ENCODE results near the gene CDCA8. TPM values are rescaled to one million over a fixed set of nuclear protein-coding genes. Genes with fewer than 3 reads are reported as not detected.

The CDCA8 gene
- total and polyA plus RNA-seq, 2 of the 4 experiments (the other 2 are of a cell fraction): 5.9 to 25.7 TPM

DNA sequence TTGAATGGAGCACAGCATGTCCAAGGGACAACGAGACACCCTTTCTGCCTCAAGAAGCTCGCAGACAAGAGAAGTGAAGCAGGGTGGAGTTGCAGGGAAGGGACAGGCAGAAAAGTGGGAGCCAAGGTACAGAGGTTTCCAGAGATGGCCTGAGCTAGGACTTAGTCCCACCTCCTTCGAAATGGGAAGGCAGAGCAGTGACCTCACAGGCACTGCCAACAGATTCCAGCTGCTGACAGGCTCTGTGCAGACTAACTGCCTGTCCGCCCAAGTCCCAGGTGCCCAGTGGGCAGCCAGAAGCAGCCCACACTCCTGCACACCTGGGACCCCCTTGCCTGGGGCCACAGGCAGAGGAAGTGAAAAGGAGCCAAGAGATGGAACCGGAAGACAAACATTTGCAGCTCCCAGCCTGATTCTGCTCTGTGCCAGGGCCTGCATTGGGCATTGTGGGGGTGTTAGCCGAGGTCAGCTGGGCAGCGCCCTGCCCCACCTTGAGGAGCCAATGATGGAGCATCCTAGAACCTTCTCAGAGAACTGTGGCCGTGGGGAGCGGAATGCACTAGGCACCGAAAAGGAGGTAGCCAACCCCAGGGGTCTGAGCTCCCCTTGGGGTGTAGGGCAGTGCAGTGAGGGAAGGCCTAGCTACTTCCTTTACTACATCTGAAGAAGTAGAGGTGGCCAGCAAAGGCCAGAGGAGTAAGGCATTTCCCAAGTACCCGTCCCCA lies 30.1 kb upstream of the CDCA8 start:
- ATAC-seq (ENCODE audit: low read depth) (no peak), DNase-seq (no peak)
- Histone ChIP-seq H3K18ac (ENCODE audit: low read depth, low read length) (no peak overlapping the region), H2BK15ac (ENCODE audit: low read depth, low read length) (no peak overlapping the region), H3K23ac (ENCODE audit: low read depth, low read length) (no peak overlapping the region), H4K91ac (ENCODE audit: insufficient read depth, low read depth, low read length) (no peak overlapping the region), H3K4me2 (ENCODE audit: low read depth, low read length) (no peak overlapping the region), H3K9ac (ENCODE audit: low read depth, low read length) (no peak overlapping the region), H3K9me3 (ENCODE audit: control insufficient read depth, insufficient read depth, low read length) (no peaks in the 10 kb centered on the region), H3K4me3 (ENCODE audit: insufficient read depth, low read depth, low read length) (no peak overlapping the region), H2BK120ac (ENCODE audit: low read depth, low read length) (no peak overlapping the region), H3K36me3 (ENCODE audit: control insufficient read depth, insufficient read depth, low read length) (no peaks in the 10 kb centered on the region), H3K27ac (ENCODE audit: insufficient read depth, low read length) (no peak overlapping the region), H3K4me1 (ENCODE audit: control insufficient read depth, insufficient read depth, low read length) (no peaks in the 10 kb centered on the region), H3K4ac (ENCODE audit: low read depth, low read length) (no peak overlapping the region), H4K8ac (ENCODE audit: low read depth in 2 of 2, low read length in 2 of 2) (no peak overlapping the region), H2AFZ (replicated peaks; ENCODE audit: low read length, poor library complexity) (no peak overlapping the region), H2AK9ac (replicated peaks; ENCODE audit: low read depth, low read length, poor library complexity) (no peak overlapping the region), H3K27me3 (ENCODE audit: control insufficient read depth, insufficient read depth, low read length) (peaks cover 48% of the 10 kb centered on the region), H3K56ac (ENCODE audit: extremely low read depth, insufficient read depth, low read length) (no peak overlapping the region), H4K5ac (ENCODE audit: low read depth, low read length) (no peak overlapping the region), H2BK5ac (ENCODE audit: low read depth, low read length, poor library complexity, severe bottlenecking) (no peak overlapping the region), H3K9me1 (ENCODE audit: insufficient read depth, low read length) (no peaks in the 10 kb centered on the region), H4K20me1 (ENCODE audit: insufficient read depth, low read length) (no peaks in the 10 kb centered on the region), H3K14ac (replicated peaks; ENCODE audit: low read depth, low read length) (no peak overlapping the region), H3K79me1 (ENCODE audit: low read depth in 1 of 2, low read length in 2 of 2) (no peaks in the 10 kb centered on the region), H2BK20ac (ENCODE audit: low read depth, low read length) (no peak overlapping the region), H2AK5ac (ENCODE audit: low read depth, low read length) (no peak overlapping the region)
- POLR2A ChIA-PET (ENCODE audit: unreplicated experiment): no interaction called here
- intact Hi-C loops (cut with micrococcal nuclease) (no loop called here), in situ Hi-C loops (cut with MboI; ENCODE audit: low sequenced_read_pairs) (no loop called here), dilution Hi-C loops (cut with HindIII; ENCODE audit: low sequenced_read_pairs, unreplicated experiment) (no loop called here)
- no peak for TF ChIP-seq SMC3 (IDR thresholded peaks at IDR 0.05; ENCODE audit: low read depth, low read length)
- no peak for TF ChIP-seq CEBPB (IDR thresholded peaks at IDR 0.05; ENCODE audit: low read depth, low read length)
- no peak for TF ChIP-seq FOS (IDR thresholded peaks at IDR 0.05; ENCODE audit: low read depth, low read length)
- TF ChIP-seq RFX5 (IDR thresholded peaks at IDR 0.05; ENCODE audit: low read depth, low read length): no peak
- no peak for TF ChIP-seq POLR2A (IDR thresholded peaks at IDR 0.05; ENCODE audit: low read depth, low read length)
- TF ChIP-seq, protein P1, sequence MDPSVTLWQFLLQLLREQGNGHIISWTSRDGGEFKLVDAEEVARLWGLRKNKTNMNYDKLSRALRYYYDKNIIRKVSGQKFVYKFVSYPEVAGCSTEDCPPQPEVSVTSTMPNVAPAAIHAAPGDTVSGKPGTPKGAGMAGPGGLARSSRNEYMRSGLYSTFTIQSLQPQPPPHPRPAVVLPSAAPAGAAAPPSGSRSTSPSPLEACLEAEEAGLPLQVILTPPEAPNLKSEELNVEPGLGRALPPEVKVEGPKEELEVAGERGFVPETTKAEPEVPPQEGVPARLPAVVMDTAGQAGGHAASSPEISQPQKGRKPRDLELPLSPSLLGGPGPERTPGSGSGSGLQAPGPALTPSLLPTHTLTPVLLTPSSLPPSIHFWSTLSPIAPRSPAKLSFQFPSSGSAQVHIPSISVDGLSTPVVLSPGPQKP (IDR thresholded peaks at IDR 0.05; ENCODE audit: borderline replicate concordance, low read depth, low read length): no peak
- TF ChIP-seq NFE2L2 (IDR thresholded peaks at IDR 0.05; ENCODE audit: low read depth, low read length): no peak
- TF ChIP-seq, protein P2, sequence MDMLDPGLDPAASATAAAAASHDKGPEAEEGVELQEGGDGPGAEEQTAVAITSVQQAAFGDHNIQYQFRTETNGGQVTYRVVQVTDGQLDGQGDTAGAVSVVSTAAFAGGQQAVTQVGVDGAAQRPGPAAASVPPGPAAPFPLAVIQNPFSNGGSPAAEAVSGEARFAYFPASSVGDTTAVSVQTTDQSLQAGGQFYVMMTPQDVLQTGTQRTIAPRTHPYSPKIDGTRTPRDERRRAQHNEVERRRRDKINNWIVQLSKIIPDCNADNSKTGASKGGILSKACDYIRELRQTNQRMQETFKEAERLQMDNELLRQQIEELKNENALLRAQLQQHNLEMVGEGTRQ (IDR thresholded peaks at IDR 0.05; ENCODE audit: low read depth, low read length): no peak
- no peak for TF ChIP-seq MXI1 (IDR thresholded peaks at IDR 0.05; ENCODE audit: borderline replicate concordance, low read depth, low read length)
- BruUV-seq (replicated peaks): no TSS peak
- 80% methylated on average over 1 of the region's 11 CpGs; no CpG with 5 or more reads in 1 of the 2 experiments for WGBS, 2 experiments (ENCODE audit: extremely low coverage in 2 of 2, insufficient read length in 1 of 2)
- CTCF ChIA-PET: interaction anchor here (0.8 kb wide), 1 partner anchor 56 kb away, joined by 3 read pairs; no protein-coding TSS in a partner anchor

Measured in IMR-90 (cell line).